Measurements from ENCODE around the gene TBC1D19.

DNA sequence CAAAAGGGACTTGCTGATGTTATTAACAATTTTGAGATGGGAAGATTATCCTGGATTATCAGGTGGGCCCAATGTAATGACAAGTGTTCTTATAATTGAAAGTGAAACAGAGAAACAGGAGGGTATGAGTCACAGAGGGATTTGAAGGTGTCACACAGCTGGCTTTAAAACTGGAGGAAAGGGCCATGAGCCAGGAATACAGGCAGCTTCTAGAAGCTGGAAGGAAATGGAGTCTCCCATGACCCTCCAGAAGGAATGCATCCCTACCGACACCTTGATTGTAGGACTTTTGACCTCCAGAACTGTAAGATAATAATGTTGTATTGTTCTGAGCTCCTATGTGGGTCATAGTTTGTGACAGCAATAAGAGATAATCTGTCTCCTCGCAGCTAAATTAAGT lies 178.8 kb downstream of the TBC1D19 start:
- TF ChIP-seq, protein P1, sequence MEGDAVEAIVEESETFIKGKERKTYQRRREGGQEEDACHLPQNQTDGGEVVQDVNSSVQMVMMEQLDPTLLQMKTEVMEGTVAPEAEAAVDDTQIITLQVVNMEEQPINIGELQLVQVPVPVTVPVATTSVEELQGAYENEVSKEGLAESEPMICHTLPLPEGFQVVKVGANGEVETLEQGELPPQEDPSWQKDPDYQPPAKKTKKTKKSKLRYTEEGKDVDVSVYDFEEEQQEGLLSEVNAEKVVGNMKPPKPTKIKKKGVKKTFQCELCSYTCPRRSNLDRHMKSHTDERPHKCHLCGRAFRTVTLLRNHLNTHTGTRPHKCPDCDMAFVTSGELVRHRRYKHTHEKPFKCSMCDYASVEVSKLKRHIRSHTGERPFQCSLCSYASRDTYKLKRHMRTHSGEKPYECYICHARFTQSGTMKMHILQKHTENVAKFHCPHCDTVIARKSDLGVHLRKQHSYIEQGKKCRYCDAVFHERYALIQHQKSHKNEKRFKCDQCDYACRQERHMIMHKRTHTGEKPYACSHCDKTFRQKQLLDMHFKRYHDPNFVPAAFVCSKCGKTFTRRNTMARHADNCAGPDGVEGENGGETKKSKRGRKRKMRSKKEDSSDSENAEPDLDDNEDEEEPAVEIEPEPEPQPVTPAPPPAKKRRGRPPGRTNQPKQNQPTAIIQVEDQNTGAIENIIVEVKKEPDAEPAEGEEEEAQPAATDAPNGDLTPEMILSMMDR (IDR thresholded peaks at IDR 0.05; ENCODE audit: low read length) = no peak
- TF ChIP-seq EZH2 (IDR thresholded peaks at IDR 0.05; ENCODE audit: borderline replicate concordance, low read length) = no peak
